HG03159 (cell line): Measurements from ENCODE around the gene DHX8.
"Not testable (repeated sequence)": the region's sequence is repeated elsewhere in the genome, so short reads cannot be mapped to it uniquely, and the experiment has no call there.

Source experiments
- ATAC-seq: cut with Tn5 transposase; IDR thresholded peaks from one replicate; pipeline ENCODE4 v1.9.1; 2021; ENCODE audit warnings: mild to moderate bottlenecking, moderate library complexity; ENCODE audit not compliant: unreplicated experiment

The DHX8 gene

GRCh38 chr17:43483674-43484551 lies at the start of gene DHX8:
TSS of gene DHX8 (plus strand) at chr17:43483975. CDS start at chr17:43484038, 63 bp downstream.
- peak; percentile 92 for ATAC-seq

- no peak for ATAC-seq
Measured at GRCh38 chr17:43434902-43435319, 48.9 kb upstream of the DHX8 start.

GRCh38 chr17:43437756-43438155 lies 46.0 kb upstream of the DHX8 start:
- no peak for ATAC-seq

- no peak for ATAC-seq
Measured at GRCh38 chr17:43438626-43439025, 45.1 kb upstream of the DHX8 start.

GRCh38 chr17:43439041-43439440 lies 44.7 kb upstream of the DHX8 start:
- no peak for ATAC-seq

GRCh38 chr17:43442711-43443110 lies 41.1 kb upstream of the DHX8 start:
- ATAC-seq, result no peak

- no peak for ATAC-seq
Measured at GRCh38 chr17:43443381-43443780, 40.4 kb upstream of the DHX8 start.

- no peak for ATAC-seq
Measured at GRCh38 chr17:43444223-43445008, 39.4 kb upstream of the DHX8 start.

GRCh38 chr17:43445009-43445589 lies 38.7 kb upstream of the DHX8 start:
- no peak for ATAC-seq

- no peak for ATAC-seq
Measured at GRCh38 chr17:43446773-43447172, 37.0 kb upstream of the DHX8 start.

GRCh38 chr17:43448720-43449469 lies 34.9 kb upstream of the DHX8 start:
- no peak for ATAC-seq

GRCh38 chr17:43449470-43450248 lies 34.1 kb upstream of the DHX8 start:
- ATAC-seq, result no peak

GRCh38 chr17:43450791-43451190 lies 33.0 kb upstream of the DHX8 start:
- ATAC-seq, result not testable (repeated sequence)

GRCh38 chr17:43451741-43452140 lies 32.0 kb upstream of the DHX8 start:
- not testable (repeated sequence) for ATAC-seq

GRCh38 chr17:43453331-43453812 lies 30.4 kb upstream of the DHX8 start:
- no peak for ATAC-seq

- ATAC-seq, result no peak
Measured at GRCh38 chr17:43454868-43455267, 28.9 kb upstream of the DHX8 start.

GRCh38 chr17:43456029-43456428 lies 27.7 kb upstream of the DHX8 start:
- no peak for ATAC-seq

GRCh38 chr17:43456661-43457361 lies 27.0 kb upstream of the DHX8 start:
- no peak for ATAC-seq

GRCh38 chr17:43457362-43457692 lies 26.4 kb upstream of the DHX8 start:
- ATAC-seq, result no peak
